H9 (cell line): ENCODE results near the gene KCNA3. TPM values are rescaled to one million over a fixed set of nuclear protein-coding genes. Genes with fewer than 3 reads are reported as not detected.

Experiments used
- DNase-seq: peaks from one replicate; pipeline ENCODE4 v3.0.0-alpha.2; 2017
- H2AFZ ChIP-seq: one replicate; pipeline ENCODE4 v1.6.1; 2013; ENCODE audit warnings: mild to moderate bottlenecking, low read length, control low read depth, moderate library complexity
- H2AK5ac ChIP-seq: 2 replicates; pipeline ENCODE4 v1.6.1; 2013; ENCODE audit warnings: low read length, control low read depth, mixed read lengths; ENCODE audit not compliant: insufficient read length
- H2BK120ac ChIP-seq: one replicate; pipeline ENCODE4 v1.6.1; 2013; ENCODE audit warnings: low read depth, mild to moderate bottlenecking, low read length, control low read depth, inconsistent platforms; ENCODE audit not compliant: poor library complexity, severe bottlenecking
- H2BK12ac ChIP-seq: 2 replicates; pipeline ENCODE4 v1.6.1; 2013; ENCODE audit warnings: low read length, control low read depth, mixed read lengths, low read depth; ENCODE audit not compliant: insufficient read length
- H2BK15ac ChIP-seq: 2 replicates; pipeline ENCODE4 v1.6.1; 2013; ENCODE audit warnings: low read depth, low read length, control low read depth
- H2BK20ac ChIP-seq: one replicate; pipeline ENCODE4 v1.6.1; 2013; ENCODE audit warnings: low read depth, mild to moderate bottlenecking, low read length, control low read depth, inconsistent platforms; ENCODE audit not compliant: poor library complexity, severe bottlenecking
- H2BK5ac ChIP-seq: 2 replicates; pipeline ENCODE4 v1.6.1; 2013; ENCODE audit warnings: low read length, control low read depth, mixed read lengths; ENCODE audit not compliant: insufficient read length
- H3K14ac ChIP-seq: 2 replicates; pipeline ENCODE4 v1.6.1; 2013; ENCODE audit warnings: low read length, control low read depth; ENCODE audit not compliant: insufficient read depth
- H3K18ac ChIP-seq: 2 replicates; pipeline ENCODE4 v1.6.1; 2013; ENCODE audit warnings: low read depth, mild to moderate bottlenecking, mixed read lengths, low read length, control low read depth; ENCODE audit not compliant: insufficient read length
- H3K23ac ChIP-seq: 2 replicates; pipeline ENCODE4 v1.6.1; 2013; ENCODE audit warnings: low read length, control low read depth, mixed read lengths, low read depth; ENCODE audit not compliant: insufficient read length
- H3K23me2 ChIP-seq: 2 replicates; pipeline ENCODE4 v1.6.1; 2013; ENCODE audit warnings: low read depth, mild to moderate bottlenecking, mixed read lengths, low read length, control low read depth; ENCODE audit not compliant: insufficient read length, poor library complexity, severe bottlenecking
- H3K27ac ChIP-seq: 2 replicates; pipeline ENCODE4 v1.5.1; 2013; ENCODE audit warnings: low read length, control low read depth, mixed read lengths, low read depth; ENCODE audit not compliant: insufficient read length
- H3K27me3 ChIP-seq: 2 replicates; pipeline ENCODE4 v1.6.1; 2013; ENCODE audit warnings: low read length, control low read depth, inconsistent platforms; ENCODE audit not compliant: insufficient read depth
- H3K4ac ChIP-seq: 2 replicates; pipeline ENCODE4 v1.6.1; 2013; ENCODE audit warnings: low read depth, mild to moderate bottlenecking, control low read depth, inconsistent platforms, low read length, moderate library complexity
- H3K4me1 ChIP-seq: 2 replicates; pipeline ENCODE4 v1.6.1; 2013; ENCODE audit warnings: low read length, control low read depth, inconsistent platforms; ENCODE audit not compliant: insufficient read depth
- H3K4me2 ChIP-seq: 2 replicates; pipeline ENCODE4 v1.6.1; 2013; ENCODE audit warnings: low read length, control low read depth, mixed read lengths; ENCODE audit not compliant: insufficient read length, insufficient read depth
- H3K56ac ChIP-seq: 2 replicates; pipeline ENCODE4 v1.6.1; 2013; ENCODE audit warnings: low read depth, mild to moderate bottlenecking, mixed read lengths, low read length, control low read depth; ENCODE audit not compliant: insufficient read length
- H3K79me1 ChIP-seq: 2 replicates; pipeline ENCODE4 v1.6.1; 2013; ENCODE audit warnings: low read depth, mild to moderate bottlenecking, moderate library complexity, low read length, control low read depth, inconsistent platforms; ENCODE audit not compliant: insufficient read depth, poor library complexity, severe bottlenecking
- H3K79me2 ChIP-seq: 2 replicates; pipeline ENCODE4 v1.6.1; 2013; ENCODE audit warnings: low read length, control low read depth, inconsistent platforms; ENCODE audit not compliant: insufficient read depth
- H3K9ac ChIP-seq: 2 replicates; pipeline ENCODE4 v1.6.1; 2013; ENCODE audit warnings: low read length, control low read depth, mixed read lengths; ENCODE audit not compliant: insufficient read length; ENCODE audit errors: extremely low read depth
- H3K9me3 ChIP-seq: one replicate; pipeline ENCODE4 v1.6.1; 2013; ENCODE audit warnings: low read depth, low read length, inconsistent platforms; ENCODE audit not compliant: control insufficient read depth
- H3T11ph ChIP-seq: one replicate; pipeline ENCODE4 v1.6.1; 2013; ENCODE audit warnings: mild to moderate bottlenecking, low read length, control low read depth, inconsistent platforms
- H4K20me1 ChIP-seq: one replicate; pipeline ENCODE4 v1.6.1; 2013; ENCODE audit not compliant: control insufficient read depth, insufficient read length, insufficient read depth
- H4K5ac ChIP-seq: 2 replicates; pipeline ENCODE4 v1.6.1; 2013; ENCODE audit warnings: low read depth, mild to moderate bottlenecking, mixed read lengths, low read length, control low read depth; ENCODE audit not compliant: insufficient read length
- H4K8ac ChIP-seq: replicated peaks from 2 replicates; pipeline ENCODE4 v1.6.1; 2013; ENCODE audit warnings: low read length, control low read depth, mixed read lengths, low read depth; ENCODE audit not compliant: insufficient read length
- H4K91ac ChIP-seq: 2 replicates; pipeline ENCODE4 v1.6.1; 2013; ENCODE audit warnings: low read depth, mild to moderate bottlenecking, moderate library complexity, mixed read lengths, low read length, control low read depth; ENCODE audit not compliant: insufficient read length
- H3K27ac Mint-ChIP-seq, 3 experiments: 2 replicates in 2 of 3; 3 replicates in 1 of 3; pipeline ENCODE4 v1.8.0; 2020 to 2021; ENCODE audit warnings: mixed read lengths in 3 of 3, mild to moderate bottlenecking in 1 of 3, moderate library complexity in 1 of 3
- H3K27me3 Mint-ChIP-seq: 2 replicates; pipeline ENCODE4 v1.8.0; 2021; ENCODE audit warnings: low read depth, mild to moderate bottlenecking, moderate library complexity, mixed read lengths
- H3K36me3 Mint-ChIP-seq, 3 experiments: 2 replicates in 2 of 3; 3 replicates in 1 of 3; pipeline ENCODE4 v1.8.0; 2020 to 2021; ENCODE audit warnings: low read depth in 3 of 3, mixed read lengths in 3 of 3; ENCODE audit not compliant: insufficient read depth in 1 of 3
- H3K4me1 Mint-ChIP-seq, 2 experiments: 2 replicates each; pipeline ENCODE4 v1.8.0; 2020; ENCODE audit warnings: mixed read lengths in 2 of 2
- H3K4me3 Mint-ChIP-seq, 2 experiments: 2 replicates in 1 of 2; 3 replicates in 1 of 2; pipeline ENCODE4 v1.8.0; 2020 to 2021; ENCODE audit warnings: mild to moderate bottlenecking in 2 of 2, mixed read lengths in 2 of 2, moderate library complexity in 1 of 2
- H3K9me3 Mint-ChIP-seq, 2 experiments: 2 replicates in 1 of 2; 3 replicates in 1 of 2; pipeline ENCODE4 v1.8.0; 2020; ENCODE audit warnings: mild to moderate bottlenecking in 2 of 2, mixed read lengths in 2 of 2, moderate library complexity in 1 of 2
- WGBS: extraction: QIAGEN DNeasy Blood & Tissue Kit; methylation state at CpG from one replicate; pipeline ENCODE4 v1.1.7; 2013; ENCODE audit warnings: missing lambda C conversion rate, low lambda C conversion rate, mixed read lengths; ENCODE audit not compliant: insufficient read length; ENCODE audit errors: extremely low coverage; 5-methylcytosine and 5-hydroxymethylcytosine counted together
- total RNA-seq: library from RNA; stranded (reverse); gene quantifications from 2 replicates; pipeline ENCODE4 v1.2.1, GENCODE V29; 2021
- TF ChIP-seq, protein P1 (sequence below): fragments of 200-600 bp; sonication (generic); conservative IDR thresholded peaks from 3 replicates; pipeline ENCODE4 v1.8.0; 2021; ENCODE audit warnings: antibody characterized with exemption, mild to moderate bottlenecking

KCNA3 gene
- total RNA-seq, 1 experiment from 2014 or later: 0.92 TPM

DNA sequence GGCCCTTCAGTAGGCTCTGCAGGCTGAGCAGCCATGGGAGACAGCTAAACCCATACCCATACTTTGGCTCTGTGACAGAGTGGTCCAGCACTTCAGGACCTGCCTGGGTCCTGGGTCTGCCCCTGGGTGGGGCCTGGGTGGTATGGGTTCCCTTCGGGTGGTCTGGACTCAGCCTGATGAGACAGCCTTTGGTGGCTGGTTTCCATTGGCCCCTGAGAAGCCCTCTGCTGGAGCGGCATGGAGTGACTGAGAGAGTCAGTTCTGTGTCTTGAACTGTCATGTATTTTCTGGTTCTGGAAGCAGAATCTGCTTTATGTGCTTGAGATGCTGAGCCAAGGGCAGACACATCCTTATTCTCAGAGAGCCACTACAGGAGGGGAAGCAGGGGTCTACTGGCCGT lies 37.3 kb downstream of the KCNA3 start:
- Histone ChIP-seq H2BK20ac (no peak overlapping the region), H3K27ac (no peak overlapping the region), H3T11ph (no peak overlapping the region), H4K5ac (no peak overlapping the region), H3K27me3 (no peaks in the 10 kb centered on the region), H3K79me1 (no peaks in the 10 kb centered on the region), H2BK120ac (no peak overlapping the region), H2AFZ (no peak overlapping the region), H3K4me1 (no peaks in the 10 kb centered on the region), H4K8ac (no peak overlapping the region), H3K23ac (no peak overlapping the region), H3K56ac (no peak overlapping the region), H2AK5ac (no peak overlapping the region), H3K4ac (no peak overlapping the region), H3K18ac (no peak overlapping the region), H2BK15ac (no peak overlapping the region), H4K20me1 (no peaks in the 10 kb centered on the region), H3K79me2 (no peaks in the 10 kb centered on the region), H2BK12ac (no peak overlapping the region), H3K14ac (no peak overlapping the region), H3K9me3 (no peaks in the 10 kb centered on the region), H2BK5ac (no peak overlapping the region), H3K4me2 (no peak overlapping the region), H3K23me2 (no peaks in the 10 kb centered on the region), H4K91ac (no peak overlapping the region), H3K9ac (no peak overlapping the region)
- no CpG with 5 or more reads among the region's 3 CpGs for WGBS
- no peak for DNase-seq
- TF ChIP-seq, protein P1, sequence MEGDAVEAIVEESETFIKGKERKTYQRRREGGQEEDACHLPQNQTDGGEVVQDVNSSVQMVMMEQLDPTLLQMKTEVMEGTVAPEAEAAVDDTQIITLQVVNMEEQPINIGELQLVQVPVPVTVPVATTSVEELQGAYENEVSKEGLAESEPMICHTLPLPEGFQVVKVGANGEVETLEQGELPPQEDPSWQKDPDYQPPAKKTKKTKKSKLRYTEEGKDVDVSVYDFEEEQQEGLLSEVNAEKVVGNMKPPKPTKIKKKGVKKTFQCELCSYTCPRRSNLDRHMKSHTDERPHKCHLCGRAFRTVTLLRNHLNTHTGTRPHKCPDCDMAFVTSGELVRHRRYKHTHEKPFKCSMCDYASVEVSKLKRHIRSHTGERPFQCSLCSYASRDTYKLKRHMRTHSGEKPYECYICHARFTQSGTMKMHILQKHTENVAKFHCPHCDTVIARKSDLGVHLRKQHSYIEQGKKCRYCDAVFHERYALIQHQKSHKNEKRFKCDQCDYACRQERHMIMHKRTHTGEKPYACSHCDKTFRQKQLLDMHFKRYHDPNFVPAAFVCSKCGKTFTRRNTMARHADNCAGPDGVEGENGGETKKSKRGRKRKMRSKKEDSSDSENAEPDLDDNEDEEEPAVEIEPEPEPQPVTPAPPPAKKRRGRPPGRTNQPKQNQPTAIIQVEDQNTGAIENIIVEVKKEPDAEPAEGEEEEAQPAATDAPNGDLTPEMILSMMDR: no peak
- H3K27me3 Mint-ChIP-seq: peaks cover 20% of the 10 kb centered on the region
- H3K36me3 Mint-ChIP-seq: no peaks in the 10 kb centered on the region
- H3K9me3 Mint-ChIP-seq: no peaks in the 10 kb centered on the region
- H3K4me1 Mint-ChIP-seq: no peaks in the 10 kb centered on the region
- H3K4me3 Mint-ChIP-seq: no peak overlapping the region
- no peak overlapping the region; a peak in 1 of 7 replicates for H3K27ac Mint-ChIP-seq
